NCI-H69 (cell line): Measurements from ENCODE around the gene TNFSF13B.
"Not testable (repeated sequence)": the region's sequence is repeated elsewhere in the genome, so short reads cannot be mapped to it uniquely, and the experiment has no call there.

ENCODE experiments used
- DNase-seq: peaks from one replicate; lab custom pipeline; 2025; lab: John Stamatoyannopoulos, UW

TNFSF13B gene

DNA sequence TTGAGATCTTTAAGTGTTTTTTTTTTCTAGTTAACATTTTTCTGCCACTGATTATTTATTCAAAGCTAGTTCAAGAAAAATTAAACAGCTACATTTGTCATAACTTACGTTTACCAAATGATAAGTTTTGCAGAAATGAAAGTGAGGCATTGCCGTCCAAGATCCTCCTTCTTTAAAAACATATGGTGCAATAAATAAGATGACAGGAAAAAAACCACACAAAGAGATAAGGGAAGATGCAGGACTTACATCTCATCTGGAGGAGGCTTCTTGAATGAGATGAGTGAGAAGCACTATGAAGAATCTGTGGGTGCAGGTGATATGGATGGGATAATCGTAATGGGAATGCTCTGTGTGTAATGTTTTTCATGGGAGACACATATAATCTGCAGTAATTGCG is 12.4 kb downstream of the TNFSF13B start:
- DNase-seq, result no peak

DNA sequence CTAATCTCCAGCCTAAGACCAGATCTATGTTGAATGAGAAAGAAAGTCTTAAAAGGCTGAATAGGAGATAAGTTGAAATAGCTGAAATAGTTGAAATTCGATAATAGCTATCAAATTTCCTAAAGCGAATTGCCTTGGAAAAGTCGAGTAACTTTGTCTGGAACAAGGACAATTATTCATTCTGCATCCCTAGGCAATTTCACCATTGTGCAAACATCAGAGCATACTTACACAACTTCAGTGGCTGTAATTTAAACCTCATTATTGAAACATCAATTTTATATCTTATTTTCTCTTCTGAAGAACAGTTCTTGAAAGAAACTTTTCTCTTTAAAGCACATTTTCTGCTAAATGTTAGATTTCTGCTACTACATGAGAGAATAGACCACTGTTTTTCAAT is 13.6 kb downstream of the TNFSF13B start:
- no peak for DNase-seq

- DNase-seq, result no peak
These were observed 19.2 kb downstream of the TNFSF13B start for GRCh38 chr13:108288741-108289140.

DNA sequence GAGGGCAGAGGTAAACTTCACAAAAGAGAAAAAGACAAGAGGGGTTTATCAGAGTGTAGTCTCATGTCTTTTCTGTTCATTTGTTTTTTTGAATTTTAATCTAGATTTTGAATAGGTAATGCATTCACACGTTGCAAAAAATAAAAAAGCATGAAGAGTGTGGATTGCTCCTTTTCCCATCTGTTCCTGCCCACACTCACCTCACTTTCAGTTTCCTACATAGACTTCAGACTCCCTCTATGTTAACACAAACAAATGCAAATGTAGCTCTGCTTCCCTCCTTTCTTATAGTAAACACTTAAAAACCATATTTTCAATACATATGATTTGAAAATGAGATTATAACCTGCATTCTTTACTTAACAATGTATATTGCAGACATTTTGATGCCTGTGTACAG is 20.3 kb downstream of the TNFSF13B start:
- no peak for DNase-seq

- no peak for DNase-seq
These were observed 27.6 kb downstream of the TNFSF13B start for GRCh38 chr13:108297114-108297513.

DNA sequence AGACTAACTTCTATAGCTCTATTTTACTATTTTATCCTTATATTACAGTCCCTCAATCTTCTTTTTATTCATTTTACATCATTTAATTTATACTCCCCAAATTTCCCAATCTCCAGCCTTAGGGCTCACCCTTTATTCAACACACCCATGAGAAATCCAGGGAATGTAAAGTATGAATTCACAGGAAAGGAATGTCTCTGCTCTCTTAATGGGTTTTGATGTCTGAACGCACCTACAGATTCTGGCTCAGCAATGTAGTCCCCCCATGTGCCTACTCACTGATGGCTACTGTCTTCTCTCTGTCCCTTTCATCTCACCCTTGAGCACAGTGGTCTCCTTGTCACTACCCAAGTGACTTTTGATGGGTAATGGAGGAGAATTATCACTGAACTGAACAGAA is 32.8 kb downstream of the TNFSF13B start:
- DNase-seq, result no peak

DNA sequence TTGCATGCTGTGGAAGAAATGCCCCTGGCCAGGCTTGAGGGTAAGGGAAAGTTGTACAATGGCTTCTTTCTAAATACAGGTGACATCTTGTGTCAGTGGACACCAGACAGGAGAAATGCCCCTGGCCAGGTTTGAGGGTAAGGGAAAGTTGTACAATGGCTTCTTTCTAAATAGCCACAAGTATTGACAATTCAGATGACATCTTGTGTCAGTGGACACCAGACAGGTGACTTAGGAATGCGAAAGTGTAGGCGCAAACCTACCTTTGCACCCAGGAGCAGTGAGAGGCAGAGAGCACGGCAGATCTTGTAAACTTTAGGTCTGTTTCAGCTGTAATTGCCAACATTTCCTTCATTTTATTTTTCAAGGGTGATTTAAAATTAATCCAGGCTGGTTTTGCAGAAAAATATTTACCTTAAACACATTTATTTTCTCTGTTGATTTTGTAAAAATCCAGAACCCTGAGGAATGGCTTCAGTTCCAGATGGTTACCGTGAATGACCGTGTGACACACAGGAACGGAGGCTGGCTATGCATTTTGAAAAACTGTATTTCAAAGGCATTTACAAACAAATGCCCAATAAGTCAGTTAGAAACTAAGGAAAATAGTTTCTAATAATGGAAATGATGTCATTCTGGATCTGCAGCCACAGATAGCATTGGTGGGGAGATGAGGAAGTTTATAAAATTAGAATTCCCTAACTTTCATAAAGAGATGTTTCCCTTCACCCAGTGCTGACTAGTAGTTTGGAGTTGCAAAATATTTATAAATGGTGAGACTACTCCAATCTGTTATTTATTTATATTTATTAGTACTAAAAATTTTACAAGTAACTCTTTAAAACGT is 34.9 kb downstream of the TNFSF13B start:
- no peak for DNase-seq

GRCh38 chr13:108305655-108306054 is 36.1 kb downstream of the TNFSF13B start:
- no peak for DNase-seq

DNA sequence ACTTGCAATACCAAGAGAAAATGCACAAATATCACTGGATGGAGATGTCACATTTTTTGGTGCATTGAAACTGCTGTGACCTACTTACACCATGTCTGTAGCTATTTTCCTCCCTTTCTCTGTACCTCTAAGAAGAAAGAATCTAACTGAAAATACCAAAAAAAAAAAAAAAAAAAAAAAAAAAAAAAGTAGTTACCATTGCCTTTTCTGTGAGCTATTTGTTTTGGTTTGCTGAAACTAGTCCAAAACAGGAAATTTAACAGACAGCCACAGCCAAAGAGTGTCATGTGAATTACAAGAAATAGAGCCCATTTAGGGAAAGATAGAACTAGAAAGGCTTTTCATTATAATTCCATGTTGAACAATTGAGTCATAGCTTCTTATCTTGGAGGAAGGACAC is 37.3 kb downstream of the TNFSF13B start:
- DNase-seq, result no peak

DNA sequence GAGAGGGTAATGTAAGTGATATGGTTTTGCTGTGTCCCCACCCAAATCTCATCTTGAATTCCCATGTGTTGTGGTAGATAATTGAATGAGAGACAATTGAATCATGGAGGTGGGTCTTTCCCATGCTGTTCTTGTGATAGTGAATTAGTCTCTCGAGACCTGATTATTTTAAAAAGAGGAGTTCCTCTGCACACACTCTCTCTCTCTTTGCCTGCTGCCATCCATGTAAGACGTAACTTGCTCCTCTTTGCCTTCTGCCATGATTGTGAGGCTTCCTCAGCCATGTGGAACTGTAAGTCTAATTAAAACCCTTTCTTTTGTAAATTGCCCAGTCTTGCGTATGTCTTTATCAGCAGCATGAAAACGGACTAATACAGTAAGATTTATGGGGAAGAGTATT is 42.1 kb downstream of the TNFSF13B start:
- DNase-seq, result not testable (repeated sequence)

GRCh38 chr13:108313382-108313781 is 43.9 kb downstream of the TNFSF13B start:
- DNase-seq, result peak; percentile 59

DNA sequence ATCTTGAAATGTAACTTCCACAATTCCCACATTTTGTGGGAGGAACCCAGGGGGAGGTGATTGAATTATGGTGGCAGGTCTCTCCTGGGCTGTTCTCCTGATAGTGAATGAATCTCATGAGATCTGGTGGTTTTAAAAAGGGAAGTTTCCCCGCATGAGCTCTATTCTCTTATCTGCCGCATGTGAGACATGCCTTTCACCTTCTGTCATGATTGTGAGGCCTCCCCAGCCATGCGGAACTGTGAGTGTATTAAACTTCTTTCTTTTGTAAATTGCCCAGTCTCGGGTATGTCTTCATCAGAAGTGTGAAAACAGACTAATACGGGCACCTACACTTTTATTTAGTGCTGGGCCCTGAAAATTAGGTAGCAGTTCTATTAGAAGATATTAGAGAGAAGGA is 45.8 kb downstream of the TNFSF13B start:
- no peak for DNase-seq

DNA sequence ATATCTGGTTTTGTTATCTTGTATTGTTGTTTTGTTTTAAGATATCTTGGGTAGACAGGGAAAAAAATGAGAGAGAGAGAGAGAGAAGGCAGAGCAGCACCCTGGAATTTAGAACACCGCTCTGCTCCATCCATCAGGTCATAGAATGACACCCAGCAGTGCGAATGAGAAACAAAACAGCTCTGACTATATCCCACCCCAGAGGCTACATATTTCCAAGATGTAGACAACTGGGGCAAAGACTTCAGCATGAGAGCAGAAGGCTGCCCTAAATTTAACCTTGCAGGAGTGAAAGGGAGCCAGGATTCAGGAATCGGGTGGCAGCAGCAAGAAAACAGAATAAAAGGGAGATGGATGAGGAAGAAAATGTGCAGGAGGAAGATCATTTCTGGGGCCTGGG is 46.5 kb downstream of the TNFSF13B start:
- no peak for DNase-seq

DNA sequence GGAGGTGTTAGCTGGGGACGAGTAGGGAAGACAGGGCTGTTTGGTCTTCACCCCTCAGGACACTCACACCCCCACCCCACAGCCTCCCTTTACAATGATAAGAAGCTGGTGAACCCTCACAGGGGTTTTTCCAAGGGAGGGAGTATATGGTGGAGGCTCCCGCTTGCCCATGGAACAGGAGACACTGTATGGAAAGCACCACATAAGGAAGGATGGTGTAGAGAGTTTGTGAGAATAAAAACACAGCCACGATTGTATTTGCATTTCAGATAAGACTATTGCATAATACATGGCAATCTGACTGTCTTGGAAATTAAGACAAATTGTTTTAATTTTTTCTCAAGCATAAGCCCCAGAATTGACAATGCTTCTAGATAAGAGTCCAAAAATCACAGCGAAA is 46.9 kb downstream of the TNFSF13B start:
- no peak for DNase-seq

GRCh38 chr13:108322206-108322824 is 52.8 kb downstream of the TNFSF13B start:
- peak; percentile 71 for DNase-seq

GRCh38 chr13:108323031-108323430 is 53.5 kb downstream of the TNFSF13B start:
- DNase-seq, result no peak

- no peak for DNase-seq
These were observed 56.3 kb downstream of the TNFSF13B start for GRCh38 chr13:108325863-108326262.

- peak; percentile 39 for DNase-seq
These were observed 56.8 kb downstream of the TNFSF13B start for GRCh38 chr13:108326309-108326708.

GRCh38 chr13:108328848-108329247 is 59.3 kb downstream of the TNFSF13B start:
- DNase-seq, result peak; percentile 30

- no peak for DNase-seq
These were observed 63.3 kb downstream of the TNFSF13B start for GRCh38 chr13:108332791-108333190.

DNA sequence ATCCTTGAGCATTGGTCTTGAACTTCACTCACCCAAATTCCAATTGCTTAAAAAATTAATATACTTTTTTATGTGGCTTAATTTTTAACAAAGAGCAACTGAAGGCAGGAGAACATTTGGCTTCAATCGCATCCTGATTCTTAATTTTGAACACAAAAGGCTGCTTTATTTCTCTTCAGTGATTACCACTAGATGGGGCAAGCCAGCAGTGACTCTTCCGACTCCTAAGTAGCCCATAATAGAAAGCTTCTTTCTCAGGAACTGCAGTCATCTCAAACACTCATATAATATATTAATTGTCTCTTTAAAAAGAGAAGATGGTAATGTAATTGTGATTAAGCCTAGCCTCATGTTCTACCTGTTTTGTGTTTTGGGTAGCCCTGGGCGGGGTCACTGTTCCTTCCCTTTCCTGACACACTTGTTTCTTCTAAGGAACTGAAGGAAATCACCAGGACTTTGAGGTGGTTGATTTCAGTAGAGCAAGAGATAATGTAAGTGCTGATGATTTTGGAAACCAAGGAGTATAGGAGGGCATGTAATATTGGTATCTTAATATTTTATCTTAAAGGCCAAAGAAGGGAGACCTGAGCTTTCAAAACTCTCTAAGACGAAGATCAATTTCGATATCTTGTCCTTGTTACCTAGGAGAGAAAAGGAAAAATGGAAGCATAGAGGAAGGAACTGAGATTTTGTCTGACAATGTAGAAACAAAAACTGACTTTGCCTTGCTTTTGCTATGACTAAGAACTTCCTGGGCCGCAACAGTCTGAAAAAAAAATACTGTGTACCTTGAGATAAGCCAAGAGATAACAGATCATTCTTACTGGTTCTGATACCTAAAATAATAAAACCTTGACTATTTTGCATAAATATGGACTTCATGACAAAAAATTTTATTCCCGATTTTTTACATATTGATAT is 73.1 kb downstream of the TNFSF13B start:
- peak; percentile 47 for DNase-seq

GRCh38 chr13:108345016-108345415 is 75.5 kb downstream of the TNFSF13B start:
- DNase-seq, result peak; percentile 14

- peak; percentile 16 for DNase-seq
These were observed 76.9 kb downstream of the TNFSF13B start for GRCh38 chr13:108346376-108346775.
